Left lobe of liver (tissue), 2 donors: ENCODE measurements around the gene RPL22L1. TPM values are rescaled to one million over a fixed set of nuclear protein-coding genes. Genes with fewer than 3 reads are reported as not detected.
"Not testable (repeated sequence)": the region's sequence is repeated elsewhere in the genome, so short reads cannot be mapped to it uniquely, and the experiment has no call there.

Experiments used
- ATAC-seq: fragments of 200-7000 bp; cut with Tn5 transposase; one replicate; pipeline ENCODE4 v1.9.1; 2020; ENCODE audit warnings: mild to moderate bottlenecking, moderate library complexity
- DNase-seq: peaks from one replicate; pipeline ENCODE4 v3.0.0-alpha.2; 2020; ENCODE audit warnings: low spot score
- total RNA-seq: library from RNA; stranded (reverse); gene quantifications from one replicate; pipeline ENCODE4 v1.2.1, GENCODE V29; 2021
- donor health status: DM: no; HTN: no; CAD: no; lungs with moderate emphysema.
- donor health status: DM: no; HTN: yes; CAD: no.

The RPL22L1 gene
- total RNA-seq, 1 donor from 2014 or later, result 12.9 TPM

GRCh38 chr3:170836491-170836890 is 33.5 kb downstream of the RPL22L1 start:
- DNase-seq (no peak), ATAC-seq (no peak)

DNA sequence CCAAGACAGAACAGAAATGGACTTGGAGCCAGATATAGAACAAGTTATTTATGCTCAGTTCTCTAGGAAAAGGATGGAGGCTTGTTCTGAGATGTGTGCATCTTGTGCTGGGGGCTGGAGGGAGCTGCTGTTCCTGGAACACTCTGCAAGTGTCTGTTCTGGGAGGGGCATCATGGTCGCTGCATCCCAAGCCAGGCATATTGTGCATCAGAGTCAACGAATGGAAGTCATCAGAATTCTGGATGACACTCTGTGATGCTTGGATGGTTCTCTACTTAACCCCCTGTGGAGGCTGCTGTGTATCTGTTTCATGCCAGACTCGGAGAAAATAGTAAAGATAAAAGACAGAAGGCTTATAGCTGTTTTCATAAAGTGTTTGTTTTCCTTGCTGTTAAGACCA is 34.7 kb downstream of the RPL22L1 start:
- ATAC-seq, result no peak
- DNase-seq, result no peak

GRCh38 chr3:170830580-170830979 is 39.4 kb downstream of the RPL22L1 start:
- ATAC-seq (no peak), DNase-seq (no peak)

- ATAC-seq, result no peak
- no peak for DNase-seq
These were observed 40.3 kb downstream of the RPL22L1 start for GRCh38 chr3:170829546-170830272.

GRCh38 chr3:170826047-170826446 is 43.9 kb downstream of the RPL22L1 start:
- DNase-seq (no peak), ATAC-seq (no peak)

DNA sequence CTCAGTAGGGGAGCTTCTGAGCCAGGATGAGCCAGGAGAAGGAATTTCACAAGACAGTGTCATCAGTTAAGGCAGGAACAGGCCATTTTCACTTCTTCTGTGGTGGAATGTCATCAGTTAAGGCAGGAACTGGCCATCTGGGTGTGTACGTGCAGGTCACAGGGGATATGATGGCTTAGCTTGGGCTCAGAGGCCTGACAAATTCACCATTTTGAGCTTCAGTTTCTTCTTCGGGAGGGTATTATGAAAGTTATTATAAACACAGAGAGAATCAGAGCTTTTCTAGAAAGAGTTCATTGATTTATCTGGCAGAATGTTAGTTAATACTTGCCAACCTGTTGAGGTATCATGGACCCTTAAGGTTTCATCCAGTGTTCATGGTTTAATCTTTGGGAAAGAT is 46.4 kb downstream of the RPL22L1 start:
- not testable (repeated sequence) for ATAC-seq, DNase-seq

DNA sequence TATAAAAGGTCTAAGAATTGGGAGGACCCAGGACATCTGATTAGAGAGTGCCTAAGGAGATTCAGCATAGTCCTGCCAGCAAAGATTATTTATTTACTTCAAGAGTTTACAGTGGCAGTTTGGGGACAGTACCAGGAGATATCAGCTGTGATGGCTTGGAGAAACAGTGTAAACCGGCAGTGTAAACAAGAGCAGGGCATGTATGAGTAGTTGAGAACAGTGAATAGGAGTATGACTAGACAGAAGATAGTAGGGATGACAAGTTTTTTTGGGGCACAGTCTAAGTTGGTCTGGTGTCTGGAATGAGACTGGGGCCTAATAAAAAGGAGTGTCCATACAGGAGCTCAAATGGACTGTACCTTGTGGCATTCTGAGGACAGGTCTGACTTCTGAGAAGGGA is 51.7 kb downstream of the RPL22L1 start:
- DNase-seq, ATAC-seq: not testable (repeated sequence)

DNA sequence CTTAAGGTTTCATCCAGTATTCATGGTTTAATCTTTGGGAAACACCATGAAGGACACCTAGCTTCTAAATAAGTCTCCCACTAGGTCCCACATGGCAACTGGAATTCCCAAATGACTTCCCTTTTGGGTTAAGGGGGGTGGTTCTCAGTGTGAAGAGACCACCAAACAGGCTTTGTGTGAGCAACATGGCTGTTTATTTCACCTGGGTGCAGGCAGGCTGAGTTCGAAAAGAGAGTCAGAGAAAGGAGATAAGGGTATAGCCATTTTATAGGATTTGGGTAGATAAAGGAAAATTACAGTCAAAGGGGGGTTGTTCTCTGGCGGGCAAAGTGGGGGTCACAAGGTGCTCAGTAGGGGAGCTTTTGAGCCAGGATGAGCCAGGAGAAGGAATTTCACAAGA is 52.5 kb downstream of the RPL22L1 start:
- not testable (repeated sequence) for DNase-seq, ATAC-seq

DNA sequence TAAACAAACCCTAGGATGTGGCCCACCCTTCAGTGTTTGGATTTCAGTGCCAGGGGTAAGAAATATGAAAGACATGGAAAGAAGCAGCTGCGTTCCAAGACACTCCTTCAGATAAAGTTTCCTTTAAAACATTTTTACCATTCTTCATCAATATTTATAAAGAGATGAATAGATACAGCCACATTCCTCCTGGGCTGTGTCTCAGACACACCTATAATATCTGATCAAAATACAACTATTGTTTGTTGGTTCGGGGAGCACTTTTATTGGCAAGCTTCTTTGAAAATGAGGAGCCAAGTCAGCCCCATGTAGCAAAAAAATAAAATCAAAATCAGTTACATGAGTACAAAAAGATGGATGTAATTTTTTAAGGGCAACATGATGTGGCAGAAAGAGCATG is 53.2 kb downstream of the RPL22L1 start:
- ATAC-seq, result no peak

DNA sequence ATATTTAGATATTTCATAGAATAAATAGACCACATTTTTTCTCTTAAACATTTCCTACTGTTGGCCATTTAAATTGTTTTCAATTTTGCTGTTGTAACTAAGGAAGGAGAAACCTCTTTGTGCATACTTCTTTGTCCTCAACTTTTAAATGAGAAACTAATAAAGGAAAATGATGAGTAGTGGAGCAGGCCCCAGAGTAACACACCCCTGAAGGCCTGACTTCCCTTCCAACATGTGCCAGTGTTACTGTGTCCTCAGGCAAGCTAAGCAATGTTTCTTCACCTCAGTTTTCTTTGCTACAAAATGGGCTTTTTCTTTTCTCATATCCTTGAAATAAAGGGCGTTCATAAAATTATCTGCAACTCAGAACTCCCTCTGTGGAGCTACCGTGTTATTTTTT is 53.7 kb downstream of the RPL22L1 start:
- ATAC-seq (no peak), DNase-seq (no peak)

More for the DNA sequence above, 53.2 kb downstream of the RPL22L1 start:
- no peak for DNase-seq

GRCh38 chr3:170815936-170816335 is 54.1 kb downstream of the RPL22L1 start:
- DNase-seq, result no peak
- ATAC-seq, result no peak

DNA sequence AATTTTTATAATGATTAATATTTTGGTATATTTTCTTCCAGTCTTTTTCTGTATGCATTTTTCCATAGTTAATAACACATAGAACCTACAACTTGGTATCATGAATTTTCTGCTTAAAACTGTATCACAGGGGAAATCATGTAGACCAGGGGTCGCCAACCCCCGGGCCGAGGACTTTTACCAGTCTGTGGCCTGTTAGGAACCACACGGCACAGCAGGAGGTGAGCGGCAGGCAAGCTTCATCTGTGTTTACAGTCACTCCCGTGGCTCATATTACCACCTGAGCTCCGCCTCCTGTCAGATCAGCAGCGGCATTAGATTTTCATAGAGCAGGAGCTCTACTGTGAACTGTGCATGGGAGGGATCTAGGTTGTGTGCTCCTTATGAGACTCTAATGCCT is 54.7 kb downstream of the RPL22L1 start:
- DNase-seq (no peak), ATAC-seq (peak; percentile 91)

Other genes starting within 250 kb of the RPL22L1 start
- 1.6 TPM for gene EIF5A2, start 38.4 kb upstream of the RPL22L1 start, total RNA-seq
- gene SLC2A2, start 156.5 kb upstream of the RPL22L1 start, total RNA-seq, result 351 TPM